Urothelium cell line (cell line): Measurements from ENCODE around the gene RAB15.
A peak's percentile ranks its signal among the peaks of the same experiment; 100 is the strongest.

Experiments used
- DNase-seq: peaks from one replicate; pipeline ENCODE4 v3.0.0; 2011; ENCODE audit warnings: low spot score, mixed read lengths
- FAIRE-seq: peaks from 2 replicates; lab custom pipeline; 2011; peaks lifted over from hg19 to GRCh38; lab: Jason Lieb, UNC

RAB15 gene

GRCh38 chr14:64971943-64972791, at the start of gene RAB15:
Gene RAB15 (minus strand): TSS chr14:64972336. CDS start chr14:64972076, 260 bp downstream.
- DNase-seq (peak; percentile 83), FAIRE-seq (peak; percentile 96)

GRCh38 chr14:65019944-65020566, 47.9 kb upstream of the RAB15 start:
- peak; percentile 70 for DNase-seq
- peak; percentile 80 for FAIRE-seq

GRCh38 chr14:65016471-65016870, 44.3 kb upstream of the RAB15 start:
- FAIRE-seq, result peak; percentile 72

GRCh38 chr14:65015391-65015790, 43.3 kb upstream of the RAB15 start:
- FAIRE-seq (no peak), DNase-seq (no peak)

More at GRCh38 chr14:65016471-65016870, 44.3 kb upstream of the RAB15 start:
- DNase-seq, result no peak

- FAIRE-seq, result peak; percentile 23
These were observed 40.2 kb upstream of the RAB15 start for GRCh38 chr14:65012353-65012752.

GRCh38 chr14:65011538-65011937, 39.4 kb upstream of the RAB15 start:
- DNase-seq (no peak), FAIRE-seq (peak; percentile 59)

More at GRCh38 chr14:65012353-65012752, 40.2 kb upstream of the RAB15 start:
- no peak for DNase-seq

GRCh38 chr14:65010211-65010931, 38.2 kb upstream of the RAB15 start:
- FAIRE-seq, result peak; percentile 90

GRCh38 chr14:65007202-65007601, 35.1 kb upstream of the RAB15 start:
- FAIRE-seq (peak; percentile 89), DNase-seq (no peak)

More at GRCh38 chr14:65010211-65010931, 38.2 kb upstream of the RAB15 start:
- DNase-seq, result no peak

GRCh38 chr14:65006261-65006721, 34.2 kb upstream of the RAB15 start:
- no peak for DNase-seq
- no peak for FAIRE-seq

- DNase-seq, result no peak
- no peak for FAIRE-seq
These were observed 31.3 kb upstream of the RAB15 start for GRCh38 chr14:65003394-65003793.

- DNase-seq (no peak), FAIRE-seq (no peak)
These were observed 30.6 kb upstream of the RAB15 start for GRCh38 chr14:65002586-65003210.

GRCh38 chr14:65001723-65002122, 29.6 kb upstream of the RAB15 start:
- DNase-seq, result no peak
- no peak for FAIRE-seq

GRCh38 chr14:65000898-65001591, 28.9 kb upstream of the RAB15 start:
- peak; percentile 91 for FAIRE-seq

GRCh38 chr14:64998455-64998931, 26.4 kb upstream of the RAB15 start:
- no peak for FAIRE-seq

More at GRCh38 chr14:65000898-65001591, 28.9 kb upstream of the RAB15 start:
- no peak for DNase-seq

GRCh38 chr14:64997108-64997794, 25.1 kb upstream of the RAB15 start:
- FAIRE-seq, result peak; percentile 83
- DNase-seq, result no peak

More at GRCh38 chr14:64998455-64998931, 26.4 kb upstream of the RAB15 start:
- DNase-seq, result no peak

GRCh38 chr14:64995291-64995690, 23.2 kb upstream of the RAB15 start:
- no peak for FAIRE-seq
- DNase-seq, result no peak

- no peak for FAIRE-seq
- no peak for DNase-seq
These were observed 22.4 kb upstream of the RAB15 start for GRCh38 chr14:64994540-64994939.

- DNase-seq (no peak), FAIRE-seq (no peak)
These were observed 21.3 kb upstream of the RAB15 start for GRCh38 chr14:64993266-64993930.
